DOHH2 (cell line): ENCODE measurements around the gene ACSBG1.

Experiments
- H3F3A ChIP-seq: fragments of 200-600 bp; sonication (generic), shearing (Covaris generic); 2 replicates; pipeline ENCODE4 v1.6.0; 2016; ENCODE audit warnings: antibody characterized with exemption, mild to moderate bottlenecking; ENCODE audit not compliant: control insufficient read depth, insufficient read depth
- H3K27ac ChIP-seq: fragments of 200-600 bp; sonication (generic); 2 replicates; pipeline ENCODE4 v1.5.1; 2014; ENCODE audit warnings: low read depth, mild to moderate bottlenecking, low read length, moderate library complexity
- H3K27me3 ChIP-seq: fragments of 200-600 bp; sonication (generic); 2 replicates; pipeline ENCODE4 v1.6.1; 2014; ENCODE audit warnings: mild to moderate bottlenecking, low read length, mixed read lengths; ENCODE audit not compliant: control insufficient read depth
- H3K36me3 ChIP-seq: fragments of 200-600 bp; sonication (generic); 2 replicates; pipeline ENCODE4 v1.6.1; 2014; ENCODE audit warnings: mild to moderate bottlenecking, low read length, moderate library complexity, mixed read lengths; ENCODE audit not compliant: control insufficient read depth
- H3K4me1 ChIP-seq: fragments of 200-600 bp; sonication (generic); 2 replicates; pipeline ENCODE4 v1.6.1; 2014; ENCODE audit warnings: mild to moderate bottlenecking, low read length, mixed read lengths; ENCODE audit not compliant: control insufficient read depth
- H3K4me2 ChIP-seq: fragments of 200-600 bp; sonication (generic); 2 replicates; pipeline ENCODE4 v1.6.0; 2014; ENCODE audit warnings: mild to moderate bottlenecking, low read length, moderate library complexity
- H3K4me3 ChIP-seq: fragments of 200-600 bp; sonication (generic); 2 replicates; pipeline ENCODE4 v1.5.1; 2014; ENCODE audit warnings: mild to moderate bottlenecking, low read length, mixed read lengths
- H3K79me2 ChIP-seq: fragments of 200-600 bp; sonication (generic); 2 replicates; pipeline ENCODE4 v1.6.1; 2014; ENCODE audit warnings: mild to moderate bottlenecking, low read length, mixed read lengths; ENCODE audit not compliant: control insufficient read depth
- H3K9me2 ChIP-seq: fragments of 200-600 bp; sonication (generic); replicated peaks from 2 replicates; pipeline ENCODE4 v1.6.1; 2014; ENCODE audit warnings: mild to moderate bottlenecking, low read length, mixed read lengths; ENCODE audit not compliant: control insufficient read depth
- H3K9me3 ChIP-seq: fragments of 200-600 bp; sonication (generic); 2 replicates; pipeline ENCODE4 v1.6.1; 2014; ENCODE audit warnings: antibody characterized with exemption, low read length, mixed read lengths; ENCODE audit not compliant: control insufficient read depth, insufficient read depth
- H4K20me1 ChIP-seq: fragments of 200-600 bp; sonication (generic); 2 replicates; pipeline ENCODE4 v1.6.0; 2014; ENCODE audit warnings: low read depth, mild to moderate bottlenecking, antibody characterized with exemption, low read length, moderate library complexity; ENCODE audit not compliant: control insufficient read depth, insufficient read depth
- EZH2phosphoT487 ChIP-seq: fragments of 200-600 bp; sonication (generic); IDR thresholded peaks from 2 replicates; pipeline ENCODE4 v1.6.1; 2017; ENCODE audit warnings: borderline replicate concordance, mild to moderate bottlenecking, antibody characterized with exemption, low read length, moderate library complexity, mixed read lengths
- TF ChIP-seq, protein P1 (sequence below): fragments of 200-600 bp; sonication (generic); IDR thresholded peaks from one replicate; pipeline ENCODE4 v1.5.1; 2014; ENCODE audit warnings: antibody characterized with exemption, mild to moderate bottlenecking, low read depth, low read length; ENCODE audit not compliant: poor library complexity, severe bottlenecking

Gene ACSBG1

GRCh38 chr15:78131295-78132061 is 102.9 kb downstream of the ACSBG1 start, which contains the start of gene CIB2:
TSS of gene CIB2 (minus strand) at chr15:78131445. CDS start at chr15:78131215, 230 bp downstream.
- peak within 1 kb of the TSS; percentile 75 for H3K4me3 ChIP-seq
- H3K27ac ChIP-seq, result no peak within 1 kb of the TSS
- TF ChIP-seq, protein P1, sequence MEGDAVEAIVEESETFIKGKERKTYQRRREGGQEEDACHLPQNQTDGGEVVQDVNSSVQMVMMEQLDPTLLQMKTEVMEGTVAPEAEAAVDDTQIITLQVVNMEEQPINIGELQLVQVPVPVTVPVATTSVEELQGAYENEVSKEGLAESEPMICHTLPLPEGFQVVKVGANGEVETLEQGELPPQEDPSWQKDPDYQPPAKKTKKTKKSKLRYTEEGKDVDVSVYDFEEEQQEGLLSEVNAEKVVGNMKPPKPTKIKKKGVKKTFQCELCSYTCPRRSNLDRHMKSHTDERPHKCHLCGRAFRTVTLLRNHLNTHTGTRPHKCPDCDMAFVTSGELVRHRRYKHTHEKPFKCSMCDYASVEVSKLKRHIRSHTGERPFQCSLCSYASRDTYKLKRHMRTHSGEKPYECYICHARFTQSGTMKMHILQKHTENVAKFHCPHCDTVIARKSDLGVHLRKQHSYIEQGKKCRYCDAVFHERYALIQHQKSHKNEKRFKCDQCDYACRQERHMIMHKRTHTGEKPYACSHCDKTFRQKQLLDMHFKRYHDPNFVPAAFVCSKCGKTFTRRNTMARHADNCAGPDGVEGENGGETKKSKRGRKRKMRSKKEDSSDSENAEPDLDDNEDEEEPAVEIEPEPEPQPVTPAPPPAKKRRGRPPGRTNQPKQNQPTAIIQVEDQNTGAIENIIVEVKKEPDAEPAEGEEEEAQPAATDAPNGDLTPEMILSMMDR, result peak; percentile 58
- TF ChIP-seq EZH2phosphoT487, result no peak

GRCh38 chr15:78130466-78131294 is 103.7 kb downstream of the ACSBG1 start:
- H3K4me3 ChIP-seq, result peak overlapping the region; percentile 75; the same call in 1 of the 2 replicates
- H3K36me3 ChIP-seq, result no peaks in the 10 kb centered on the region
- TF ChIP-seq EZH2phosphoT487, result no peak
- TF ChIP-seq, protein P1, result no peak
- 0 out of 2 replicates have a peak, but pooled peaks cover 4% of the 10 kb centered on the region for H3K27me3 ChIP-seq
- no peak overlapping the region for H3K27ac ChIP-seq
- H3F3A ChIP-seq, result peaks cover 7% of the 10 kb centered on the region
- no peaks in the 10 kb centered on the region for H3K79me2 ChIP-seq
- peak overlapping the region; percentile 96; the same call in 1 of the 2 replicates for H3K4me2 ChIP-seq
- no peaks in the 10 kb centered on the region for H4K20me1 ChIP-seq
- H3K9me3 ChIP-seq, result no peaks in the 10 kb centered on the region
- H3K9me2 ChIP-seq, result no peaks in the 10 kb centered on the region
- H3K4me1 ChIP-seq, result peaks cover 14% of the 10 kb centered on the region

More at GRCh38 chr15:78131295-78132061, 102.9 kb downstream of the ACSBG1 start, which contains the start of gene CIB2:
- H3F3A ChIP-seq, result peaks cover 7% of the 10 kb centered on the region
- no peaks in the 10 kb centered on the region for H4K20me1 ChIP-seq
- H3K9me3 ChIP-seq, result no peaks in the 10 kb centered on the region
- no peaks in the 10 kb centered on the region for H3K9me2 ChIP-seq
- peaks cover 14% of the 10 kb centered on the region for H3K4me1 ChIP-seq
- H3K36me3 ChIP-seq, result no peaks in the 10 kb centered on the region
- H3K79me2 ChIP-seq, result no peaks in the 10 kb centered on the region
- H3K27me3 ChIP-seq, result 0 out of 2 replicates have a peak, but pooled peaks cover 4% of the 10 kb centered on the region
- peak within 1 kb of the TSS; percentile 96 for H3K4me2 ChIP-seq

- no peaks in the 10 kb centered on the region for H3K36me3 ChIP-seq
- TF ChIP-seq, protein P1, result no peak
- TF ChIP-seq EZH2phosphoT487, result no peak
- no peak overlapping the region for H3K4me2 ChIP-seq
- peaks cover 14% of the 10 kb centered on the region for H3K4me1 ChIP-seq
- H3K79me2 ChIP-seq, result no peaks in the 10 kb centered on the region
- no peaks in the 10 kb centered on the region for H3K9me3 ChIP-seq
- no peak overlapping the region for H3K27ac ChIP-seq
- no peaks in the 10 kb centered on the region for H4K20me1 ChIP-seq
- H3K27me3 ChIP-seq, result 0 out of 2 replicates have a peak, but pooled peaks cover 4% of the 10 kb centered on the region
- H3K4me3 ChIP-seq, result no peak overlapping the region
- H3K9me2 ChIP-seq, result no peaks in the 10 kb centered on the region
- H3F3A ChIP-seq, result peaks cover 7% of the 10 kb centered on the region
Measured at GRCh38 chr15:78129751-78130287, 104.5 kb downstream of the ACSBG1 start.
